ENCODE measurements around the gene CTTN. TPM values are rescaled to one million over a fixed set of nuclear protein-coding genes. Genes with fewer than 3 reads are reported as not detected.

Gene CTTN
- total and polyA plus RNA-seq, 9 of the 15 experiments (the other 6 are each of a cell fraction or from before 2014, with no cell fraction given) = 9.9 to 158 (median 99.7) TPM

DNA sequence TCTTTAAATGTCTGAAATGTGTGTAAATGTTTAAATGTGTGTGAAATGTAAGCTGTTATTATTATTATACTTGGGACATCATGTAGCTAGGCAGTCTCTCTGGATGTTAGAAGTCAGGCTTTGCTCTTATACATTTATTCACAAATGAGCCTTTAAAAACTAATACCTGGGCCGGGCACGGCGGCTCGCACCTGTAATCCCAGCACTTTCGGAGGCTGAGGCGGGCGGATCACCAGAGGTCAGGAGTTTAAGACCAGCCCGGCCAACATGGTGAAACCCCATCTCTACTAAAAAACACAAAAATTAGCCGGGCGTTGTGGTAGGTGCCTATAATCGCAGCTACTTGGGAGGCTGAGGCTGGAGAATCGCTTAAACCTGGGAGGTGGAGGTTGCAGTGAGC is 21.7 kb upstream of the CTTN start:
- no peak overlapping the region for H2AFZ ChIP-seq (ENCODE audit: low read depth, low read length)
- no peak overlapping the region for H3K4me2 ChIP-seq (ENCODE audit: insufficient read depth, low read length)
- H3K36me3 ChIP-seq (ENCODE audit: control insufficient read depth, insufficient read depth, low read length) = peaks cover 90% of the 10 kb centered on the region
- TF ChIP-seq MEF2A (IDR thresholded peaks at IDR 0.05; ENCODE audit: control insufficient read depth, low read depth, low read length) (no peak), NELFE (IDR thresholded peaks at IDR 0.05; ENCODE audit: insufficient read depth, insufficient read length) (no peak), ZSCAN32 (CRISPR knock-in tag; IDR thresholded peaks at IDR 0.05) (no peak), BRF2 (IDR thresholded peaks at IDR 0.05; ENCODE audit: borderline replicate concordance, insufficient read depth, insufficient read length) (no peak), RBM14 (IDR thresholded peaks at IDR 0.05; ENCODE audit: borderline replicate concordance, insufficient read depth, low read depth, low read length) (no peak), CCAR2 (IDR thresholded peaks at IDR 0.05; ENCODE audit: low read depth, low read length) (no peak), ZNF507 (tag; conservative IDR thresholded peaks at IDR 0.05) (no peak), ZNF583 (CRISPR knock-in tag; IDR thresholded peaks at IDR 0.05) (no peak), RFX5 (IDR thresholded peaks at IDR 0.05; ENCODE audit: low read depth, low read length) (no peak), NCOA1 (IDR thresholded peaks at IDR 0.05; ENCODE audit: low read depth) (no peak)
- TF ChIP-seq, protein P1, sequence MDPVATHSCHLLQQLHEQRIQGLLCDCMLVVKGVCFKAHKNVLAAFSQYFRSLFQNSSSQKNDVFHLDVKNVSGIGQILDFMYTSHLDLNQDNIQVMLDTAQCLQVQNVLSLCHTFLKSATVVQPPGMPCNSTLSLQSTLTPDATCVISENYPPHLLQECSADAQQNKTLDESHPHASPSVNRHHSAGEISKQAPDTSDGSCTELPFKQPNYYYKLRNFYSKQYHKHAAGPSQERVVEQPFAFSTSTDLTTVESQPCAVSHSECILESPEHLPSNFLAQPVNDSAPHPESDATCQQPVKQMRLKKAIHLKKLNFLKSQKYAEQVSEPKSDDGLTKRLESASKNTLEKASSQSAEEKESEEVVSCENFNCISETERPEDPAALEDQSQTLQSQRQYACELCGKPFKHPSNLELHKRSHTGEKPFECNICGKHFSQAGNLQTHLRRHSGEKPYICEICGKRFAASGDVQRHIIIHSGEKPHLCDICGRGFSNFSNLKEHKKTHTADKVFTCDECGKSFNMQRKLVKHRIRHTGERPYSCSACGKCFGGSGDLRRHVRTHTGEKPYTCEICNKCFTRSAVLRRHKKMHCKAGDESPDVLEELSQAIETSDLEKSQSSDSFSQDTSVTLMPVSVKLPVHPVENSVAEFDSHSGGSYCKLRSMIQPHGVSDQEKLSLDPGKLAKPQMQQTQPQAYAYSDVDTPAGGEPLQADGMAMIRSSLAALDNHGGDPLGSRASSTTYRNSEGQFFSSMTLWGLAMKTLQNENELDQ (CRISPR knock-in tag; IDR thresholded peaks at IDR 0.05; ENCODE audit: borderline replicate concordance) = no peak
- no peak overlapping the region for H3K27ac ChIP-seq (ENCODE audit: extremely low read depth, low read depth, low read length)
- H3K27me3 ChIP-seq (ENCODE audit: control insufficient read depth in 2 of 2, insufficient read depth in 2 of 2, low read length in 2 of 2) = no peaks in the 10 kb centered on the region
- no peaks in the 10 kb centered on the region for H3K79me2 ChIP-seq (ENCODE audit: control insufficient read depth, insufficient read depth, low read length)
- 97% methylated on average over 12 of the region's 12 CpGs for WGBS (ENCODE audit: insufficient coverage, low coverage, missing lambda C conversion rate)
- DNase-seq (ENCODE audit: extremely low read depth in 1 of 4, low spot score in 3 of 4) = no peak
- no peak for ATAC-seq
- ChIA-PET POLR2A (no interaction called here), CTCF (ENCODE audit: low intra/inter-chr PET ratio) (interaction anchor here (0.6 kb wide), 1 partner anchor 33 kb away, joined by 3 read pairs; no protein-coding TSS in a partner anchor)
- no peak for FAIRE-seq
- peaks cover 2% of the 10 kb centered on the region for H3K9me1 ChIP-seq (ENCODE audit: control insufficient read depth, insufficient read depth, low read length)
- H3K4me1 ChIP-seq (replicated peaks in 1 of 2; ENCODE audit: control insufficient read depth in 2 of 2, insufficient read depth in 2 of 2, low read length in 2 of 2) = no peaks in the 10 kb centered on the region; a peak in 2 of 5 replicates
- H3K9me3 ChIP-seq (replicated peaks; ENCODE audit: control insufficient read depth, insufficient read depth, low read depth, low read length) = no peaks in the 10 kb centered on the region
- no peaks in the 10 kb centered on the region for H4K20me1 ChIP-seq (replicated peaks; ENCODE audit: control insufficient read depth, insufficient read depth, low read length)
- no peak overlapping the region for H3K9ac ChIP-seq (ENCODE audit: insufficient read depth in 1 of 2, low read depth in 2 of 2, low read length in 2 of 2)
- no peak overlapping the region for H3K4me3 ChIP-seq
- intact Hi-C loops (cut with micrococcal nuclease) (no loop called here), in situ Hi-C loops (cut with MboI) (no loop called here)
- no TSS peak for BruUV-seq (replicated peaks)

All from K562 (cell line).